Bronchial epithelial cell (primary cell): Measurements from ENCODE around the gene ADIRF. TPM values are rescaled to one million over a fixed set of nuclear protein-coding genes. Genes with fewer than 3 reads are reported as not detected.

ENCODE experiments used
- DNase-seq: peaks from one replicate; pipeline ENCODE4 v3.0.0-alpha.2; 2010; ENCODE audit warnings: low read depth
- FAIRE-seq: peaks from 2 replicates; lab custom pipeline; 2011; peaks lifted over from hg19 to GRCh38; lab: Jason Lieb, UNC
- H3K27me3 ChIP-seq: 2 replicates; pipeline ENCODE4 v1.5.1; 2011; ENCODE audit warnings: low read length; ENCODE audit not compliant: control insufficient read depth, insufficient read depth
- H3K36me3 ChIP-seq: 2 replicates; pipeline ENCODE4 v1.5.1; 2011; ENCODE audit warnings: low read length; ENCODE audit not compliant: control insufficient read depth, insufficient read depth
- H3K4me3 ChIP-seq: 2 replicates; pipeline ENCODE4 v1.5.1; 2011; ENCODE audit warnings: mild to moderate bottlenecking, low read depth, low read length, control low read depth
- total RNA-seq: library from RNA; depleted of rRNA; stranded (reverse); fragments of >200 nt; gene quantifications from 2 replicates; pipeline ENCODE4 v1.2.1, GENCODE V29; 2014
- TF ChIP-seq, protein P1 (sequence below): IDR thresholded peaks from 2 replicates; pipeline ENCODE4 v1.5.1; 2011; ENCODE audit warnings: mild to moderate bottlenecking, moderate library complexity, low read length, control low read depth, inconsistent platforms; ENCODE audit not compliant: insufficient read depth, severe bottlenecking

ADIRF gene
- total RNA-seq, 1 donor from 2014 or later, result 25.3 TPM

DNA sequence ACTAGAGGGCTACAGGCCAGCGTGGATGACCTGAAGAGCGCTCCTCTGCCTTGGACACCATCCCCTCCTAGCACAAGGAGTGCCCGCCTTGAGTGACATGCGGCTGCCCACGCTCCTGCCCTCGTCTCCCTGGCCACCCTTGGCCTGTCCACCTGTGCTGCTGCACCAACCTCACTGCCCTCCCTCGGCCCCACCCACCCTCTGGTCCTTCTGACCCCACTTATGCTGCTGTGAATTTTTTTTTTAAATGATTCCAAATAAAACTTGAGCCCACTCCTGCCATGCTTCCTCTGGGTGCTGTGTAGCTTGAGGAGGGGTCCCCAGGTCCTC, 5.3 kb upstream of the ADIRF start:
- TF ChIP-seq, protein P1, sequence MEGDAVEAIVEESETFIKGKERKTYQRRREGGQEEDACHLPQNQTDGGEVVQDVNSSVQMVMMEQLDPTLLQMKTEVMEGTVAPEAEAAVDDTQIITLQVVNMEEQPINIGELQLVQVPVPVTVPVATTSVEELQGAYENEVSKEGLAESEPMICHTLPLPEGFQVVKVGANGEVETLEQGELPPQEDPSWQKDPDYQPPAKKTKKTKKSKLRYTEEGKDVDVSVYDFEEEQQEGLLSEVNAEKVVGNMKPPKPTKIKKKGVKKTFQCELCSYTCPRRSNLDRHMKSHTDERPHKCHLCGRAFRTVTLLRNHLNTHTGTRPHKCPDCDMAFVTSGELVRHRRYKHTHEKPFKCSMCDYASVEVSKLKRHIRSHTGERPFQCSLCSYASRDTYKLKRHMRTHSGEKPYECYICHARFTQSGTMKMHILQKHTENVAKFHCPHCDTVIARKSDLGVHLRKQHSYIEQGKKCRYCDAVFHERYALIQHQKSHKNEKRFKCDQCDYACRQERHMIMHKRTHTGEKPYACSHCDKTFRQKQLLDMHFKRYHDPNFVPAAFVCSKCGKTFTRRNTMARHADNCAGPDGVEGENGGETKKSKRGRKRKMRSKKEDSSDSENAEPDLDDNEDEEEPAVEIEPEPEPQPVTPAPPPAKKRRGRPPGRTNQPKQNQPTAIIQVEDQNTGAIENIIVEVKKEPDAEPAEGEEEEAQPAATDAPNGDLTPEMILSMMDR, result no peak
- DNase-seq (no peak), FAIRE-seq (no peak)
- Histone ChIP-seq H3K36me3 (peaks cover 3% of the 10 kb centered on the region), H3K4me3 (no peak overlapping the region), H3K27me3 (no peaks in the 10 kb centered on the region)

DNA sequence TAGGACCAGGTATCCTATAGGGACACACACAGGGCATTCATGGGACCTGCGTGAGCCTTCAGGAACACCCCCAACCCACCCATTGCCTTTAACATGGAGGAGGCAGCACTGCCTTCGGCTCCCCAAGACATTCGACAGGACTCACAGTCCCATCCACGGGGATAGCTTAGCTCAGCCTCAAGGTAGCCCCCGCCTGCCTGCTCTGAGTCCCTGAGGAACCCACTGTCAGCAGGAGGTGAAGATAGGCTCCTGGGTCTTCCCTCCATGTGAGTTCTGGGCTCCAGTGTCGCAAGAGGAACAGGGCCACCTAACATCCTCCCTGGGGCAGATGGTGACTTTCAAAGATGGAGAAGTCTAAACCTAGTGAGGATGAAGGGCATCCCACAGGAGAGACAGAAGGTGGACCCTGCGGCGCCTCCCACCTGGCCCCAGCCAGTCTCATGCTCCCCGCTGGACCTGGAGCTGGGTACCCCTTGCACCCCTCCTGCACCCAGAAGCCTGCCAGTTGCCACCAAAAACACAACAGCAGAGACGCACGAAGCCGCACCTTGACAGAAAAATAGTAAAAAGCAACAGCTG, 4.9 kb upstream of the ADIRF start:
- Histone ChIP-seq H3K27me3 (no peaks in the 10 kb centered on the region), H3K36me3 (peaks cover 3% of the 10 kb centered on the region), H3K4me3 (no peak overlapping the region)
- TF ChIP-seq, protein P1, result no peak
- DNase-seq, result no peak
- FAIRE-seq, result peak; percentile 23

DNA sequence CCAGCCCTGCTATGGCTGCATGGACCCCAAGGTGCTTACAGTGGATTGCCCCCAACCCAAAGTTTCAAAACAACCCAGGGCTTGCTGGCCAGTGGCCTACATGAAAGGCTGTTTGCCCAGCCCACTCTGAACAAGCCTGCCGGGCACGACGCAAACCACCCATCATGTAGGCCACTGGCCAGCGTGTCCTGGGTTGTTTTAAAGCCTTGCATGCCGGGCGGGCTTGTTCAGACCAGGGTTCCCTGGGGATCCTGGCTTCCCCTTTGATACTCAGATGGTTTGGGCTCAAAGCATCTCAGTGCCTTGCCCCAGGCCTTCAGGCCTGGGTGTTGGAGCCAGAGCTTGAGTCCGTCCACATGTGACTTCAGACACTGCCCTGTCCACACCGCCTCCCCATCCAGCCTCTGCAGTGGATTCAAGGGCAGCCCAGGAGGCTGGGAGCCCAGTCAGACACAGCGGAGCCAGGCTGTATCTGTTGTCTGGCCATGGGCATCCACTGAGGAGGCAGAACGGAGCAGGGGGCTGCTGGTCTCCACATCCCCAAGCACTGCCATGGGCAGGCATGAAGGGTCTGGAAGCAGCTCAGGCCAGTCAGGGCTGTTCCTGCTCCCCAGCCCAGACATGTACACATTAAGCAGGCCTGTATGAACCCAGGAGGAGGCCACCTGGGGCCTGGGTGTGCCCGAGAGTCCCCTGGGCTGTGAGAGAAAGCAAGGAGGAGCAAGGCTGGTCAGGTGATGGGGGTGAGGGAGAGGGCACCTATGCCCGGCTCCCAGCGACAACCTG, 4.0 kb upstream of the ADIRF start:
- DNase-seq (no peak), FAIRE-seq (no peak)
- Histone ChIP-seq H3K27me3 (no peaks in the 10 kb centered on the region), H3K36me3 (peaks cover 3% of the 10 kb centered on the region), H3K4me3 (no peak overlapping the region)
- TF ChIP-seq, protein P1, result no peak

DNA sequence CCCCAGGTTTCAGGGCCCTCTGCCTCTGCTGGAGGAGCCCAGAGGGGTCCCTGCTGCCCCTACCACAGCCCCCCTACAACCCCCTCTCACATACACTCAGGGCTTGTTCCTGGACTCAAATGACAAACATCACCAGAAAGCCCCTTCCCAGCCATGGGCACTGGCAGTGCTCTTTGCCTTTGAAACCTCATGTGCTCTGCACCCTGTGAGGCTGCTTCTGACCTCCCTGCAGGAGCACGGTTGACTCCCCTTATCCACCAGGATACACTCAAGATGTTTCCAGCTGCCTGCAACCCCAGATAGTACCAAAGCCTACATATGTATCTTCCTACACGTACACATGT, 3.5 kb upstream of the ADIRF start:
- TF ChIP-seq, protein P1, result no peak
- peaks cover 3% of the 10 kb centered on the region for H3K36me3 ChIP-seq
- FAIRE-seq, result no peak
- DNase-seq, result no peak
- H3K27me3 ChIP-seq, result no peaks in the 10 kb centered on the region
- no peak overlapping the region for H3K4me3 ChIP-seq

DNA sequence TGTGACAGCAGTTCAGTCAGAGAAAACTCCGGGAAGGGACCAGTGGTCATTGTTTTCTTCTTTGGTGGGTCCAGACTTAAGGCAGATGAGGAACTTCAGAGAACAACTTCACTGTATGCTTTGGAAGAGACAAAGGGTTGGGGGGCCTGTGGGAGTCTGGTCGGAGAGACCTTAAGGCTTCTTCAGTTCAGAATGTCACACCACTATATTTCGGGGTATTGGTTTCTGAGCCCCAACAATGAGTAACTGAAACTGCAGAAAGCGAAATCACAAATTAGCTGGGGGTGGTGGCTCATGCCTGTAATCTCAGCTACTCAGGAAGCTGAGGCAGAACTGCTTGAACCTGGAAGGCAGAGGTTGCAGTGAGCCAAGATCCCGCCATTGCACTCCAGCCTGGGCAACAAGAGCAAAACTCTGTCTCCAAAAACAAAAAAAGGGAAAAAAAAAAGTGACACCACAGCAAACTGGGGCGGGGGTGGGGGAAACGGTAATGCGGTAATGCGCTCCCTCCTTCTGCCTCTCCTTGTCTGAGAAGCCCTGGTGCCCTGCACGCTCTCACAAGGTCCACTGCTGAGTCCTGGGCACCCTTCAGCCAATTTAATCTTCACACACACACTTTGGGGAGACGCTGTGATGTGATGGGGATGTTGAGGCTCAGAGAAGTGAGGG, 2.2 kb upstream of the ADIRF start:
- DNase-seq, result no peak
- no peak for FAIRE-seq
- no peaks in the 10 kb centered on the region for H3K27me3 ChIP-seq
- H3K4me3 ChIP-seq, result no peak overlapping the region
- TF ChIP-seq, protein P1, result no peak
- peaks cover 3% of the 10 kb centered on the region for H3K36me3 ChIP-seq
